WERI-Rb-1 (cell line): ENCODE measurements around the gene KRTAP4-6.
"Not testable (repeated sequence)": the region's sequence is repeated elsewhere in the genome, so short reads cannot be mapped to it uniquely, and the experiment has no call there.

ENCODE experiments used
- DNase-seq: peaks from one replicate; pipeline ENCODE4 v3.0.0-alpha.2; 2020
- H3K27ac ChIP-seq: fragments of 250-450 bp; sonication (Bioruptor Pico); 2 replicates; pipeline ENCODE4 v1.5.1; 2020; ENCODE audit warnings: mild to moderate bottlenecking, moderate library complexity
- H3K27me3 ChIP-seq: fragments of 250-450 bp; sonication (Bioruptor Pico); 2 replicates; pipeline ENCODE4 v1.5.1; 2021; ENCODE audit warnings: mild to moderate bottlenecking, low read depth, moderate library complexity; ENCODE audit not compliant: insufficient read depth, severe bottlenecking
- H3K36me3 ChIP-seq: fragments of 250-450 bp; sonication (Bioruptor Pico); 2 replicates; pipeline ENCODE4 v1.5.1; 2020; ENCODE audit warnings: mild to moderate bottlenecking, moderate library complexity
- H3K4me3 ChIP-seq: 2 replicates; pipeline ENCODE4 v1.5.1; 2011; ENCODE audit warnings: low read depth, mild to moderate bottlenecking, control low read depth, low read length
- H3K9me3 ChIP-seq: fragments of 250-450 bp; sonication (Bioruptor Pico); 2 replicates; pipeline ENCODE4 v1.5.1; 2021; ENCODE audit warnings: mild to moderate bottlenecking, moderate library complexity; ENCODE audit not compliant: severe bottlenecking
- TF ChIP-seq, protein P1 (sequence below): IDR thresholded peaks from 2 replicates; pipeline ENCODE4 v1.5.1; 2011; ENCODE audit warnings: low read depth, mild to moderate bottlenecking, control low read depth, inconsistent platforms, low read length

Gene KRTAP4-6

DNA sequence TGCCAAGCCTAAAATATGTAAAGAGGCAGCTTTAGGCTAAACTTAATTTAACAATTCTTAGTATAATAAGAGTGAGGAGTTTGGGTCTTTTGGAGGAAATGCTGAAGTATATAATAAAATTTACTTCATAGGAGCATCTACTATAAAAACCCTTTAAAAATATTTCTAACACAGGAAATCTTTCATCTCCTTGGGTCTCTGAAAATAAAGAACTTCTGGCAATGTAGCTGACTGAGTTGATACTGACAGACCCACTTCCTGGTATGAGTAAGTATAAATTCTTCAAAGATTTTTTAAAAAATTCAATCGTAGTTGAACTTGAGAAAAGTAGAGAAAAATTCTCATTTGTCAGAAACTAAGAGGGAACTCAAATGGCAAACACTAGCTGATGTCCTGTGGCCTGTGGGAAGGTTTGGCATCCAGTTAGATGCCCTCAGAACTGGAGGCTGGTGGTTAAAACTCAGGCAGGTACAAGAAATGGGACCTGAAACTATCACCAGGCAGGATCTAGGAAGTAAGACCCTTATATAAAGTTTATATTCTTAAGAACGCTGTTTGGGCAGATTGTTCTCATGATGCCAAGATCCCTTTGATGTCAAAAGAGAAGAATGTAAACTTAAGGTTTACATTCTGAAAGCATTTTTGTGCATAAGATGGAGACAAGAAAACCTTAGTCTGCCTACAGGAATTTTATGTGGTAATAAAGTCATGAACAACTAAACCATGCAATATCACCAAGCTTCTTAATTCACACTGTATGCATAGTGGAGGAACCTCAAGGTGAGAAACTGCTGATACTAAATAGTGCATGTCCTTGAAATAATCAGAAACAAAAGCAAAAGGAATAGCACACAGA lies 6.2 kb downstream of the KRTAP4-6 start:
- Histone ChIP-seq H3K36me3 (no peaks in the 10 kb centered on the region), H3K27me3 (peaks cover 67% of the 10 kb centered on the region), H3K9me3 (no peaks in the 10 kb centered on the region), H3K4me3 (no peak overlapping the region), H3K27ac (no peak overlapping the region)
- no peak for DNase-seq
- TF ChIP-seq, protein P1, sequence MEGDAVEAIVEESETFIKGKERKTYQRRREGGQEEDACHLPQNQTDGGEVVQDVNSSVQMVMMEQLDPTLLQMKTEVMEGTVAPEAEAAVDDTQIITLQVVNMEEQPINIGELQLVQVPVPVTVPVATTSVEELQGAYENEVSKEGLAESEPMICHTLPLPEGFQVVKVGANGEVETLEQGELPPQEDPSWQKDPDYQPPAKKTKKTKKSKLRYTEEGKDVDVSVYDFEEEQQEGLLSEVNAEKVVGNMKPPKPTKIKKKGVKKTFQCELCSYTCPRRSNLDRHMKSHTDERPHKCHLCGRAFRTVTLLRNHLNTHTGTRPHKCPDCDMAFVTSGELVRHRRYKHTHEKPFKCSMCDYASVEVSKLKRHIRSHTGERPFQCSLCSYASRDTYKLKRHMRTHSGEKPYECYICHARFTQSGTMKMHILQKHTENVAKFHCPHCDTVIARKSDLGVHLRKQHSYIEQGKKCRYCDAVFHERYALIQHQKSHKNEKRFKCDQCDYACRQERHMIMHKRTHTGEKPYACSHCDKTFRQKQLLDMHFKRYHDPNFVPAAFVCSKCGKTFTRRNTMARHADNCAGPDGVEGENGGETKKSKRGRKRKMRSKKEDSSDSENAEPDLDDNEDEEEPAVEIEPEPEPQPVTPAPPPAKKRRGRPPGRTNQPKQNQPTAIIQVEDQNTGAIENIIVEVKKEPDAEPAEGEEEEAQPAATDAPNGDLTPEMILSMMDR = no peak

- H3K27me3 ChIP-seq = peaks cover 61% of the 10 kb centered on the region
- TF ChIP-seq, protein P1 = no peak
- no peak overlapping the region for H3K27ac ChIP-seq
- no peaks in the 10 kb centered on the region for H3K36me3 ChIP-seq
- H3K4me3 ChIP-seq = no peak overlapping the region
- H3K9me3 ChIP-seq = no peaks in the 10 kb centered on the region
- DNase-seq = no peak
These were observed 8.4 kb downstream of the KRTAP4-6 start for GRCh38 chr17:41131979-41132378.

DNA sequence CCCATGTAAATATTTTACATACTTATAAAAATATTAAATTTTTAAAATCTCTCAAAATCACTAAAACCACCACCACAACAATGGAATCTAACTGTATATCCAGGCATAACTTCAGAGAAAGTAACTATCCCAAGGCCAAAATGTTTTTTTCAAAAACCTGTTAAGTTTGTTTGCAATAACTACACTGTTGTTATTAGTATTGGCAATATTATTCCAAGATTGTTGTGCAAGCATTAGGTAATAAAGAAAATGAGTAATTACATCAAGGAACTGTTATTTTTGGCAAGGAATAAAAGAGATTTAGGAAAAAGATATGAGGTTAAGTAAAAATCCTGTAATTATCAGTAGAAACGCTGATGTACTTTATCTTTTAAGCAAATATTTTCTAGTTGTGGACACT lies 13.0 kb downstream of the KRTAP4-6 start:
- H3K36me3 ChIP-seq = no peaks in the 10 kb centered on the region
- no peak for DNase-seq
- H3K9me3 ChIP-seq = peaks cover under 1% of the 10 kb centered on the region
- no peak overlapping the region for H3K27ac ChIP-seq
- peaks cover 68% of the 10 kb centered on the region for H3K27me3 ChIP-seq
- H3K4me3 ChIP-seq = no peak overlapping the region
- TF ChIP-seq, protein P1 = no peak

- peaks cover 5% of the 10 kb centered on the region for H3K9me3 ChIP-seq
- no peak overlapping the region for H3K4me3 ChIP-seq
- TF ChIP-seq, protein P1 = no peak
- no peak for DNase-seq
- H3K27ac ChIP-seq = no peak overlapping the region
- no peaks in the 10 kb centered on the region for H3K36me3 ChIP-seq
- peaks cover 70% of the 10 kb centered on the region for H3K27me3 ChIP-seq
These were observed 13.9 kb downstream of the KRTAP4-6 start for GRCh38 chr17:41126412-41126811.

GRCh38 chr17:41125064-41125463 lies 15.3 kb downstream of the KRTAP4-6 start:
- peaks cover 5% of the 10 kb centered on the region for H3K9me3 ChIP-seq
- H3K36me3 ChIP-seq = no peaks in the 10 kb centered on the region
- no peak overlapping the region for H3K4me3 ChIP-seq
- DNase-seq = no peak
- no peak overlapping the region for H3K27ac ChIP-seq
- H3K27me3 ChIP-seq = peaks cover 58% of the 10 kb centered on the region
- TF ChIP-seq, protein P1 = no peak

DNA sequence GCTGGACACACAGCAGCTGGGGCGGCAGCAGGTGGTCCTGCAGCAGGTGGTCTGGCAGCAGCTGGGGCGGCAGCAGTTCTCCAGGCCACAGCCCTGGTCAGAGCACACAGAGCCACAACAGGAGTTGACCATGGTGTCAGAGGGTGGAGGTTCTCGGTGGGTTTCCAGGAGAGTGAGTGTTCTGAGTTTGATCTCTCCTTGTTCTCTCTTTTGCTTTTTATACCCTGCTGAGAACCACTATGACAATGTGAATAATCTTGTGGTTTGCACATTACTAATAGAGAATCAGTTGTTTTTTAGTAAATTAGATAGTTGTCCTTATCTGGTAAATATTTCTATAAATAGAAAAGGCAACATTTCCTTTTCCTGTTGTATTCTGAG lies 16.4 kb downstream of the KRTAP4-6 start, which contains the start of gene KRTAP4-12:
KRTAP4-12 (minus strand) TSS at position 192 of the 381 bp plus-strand sequence; CDS start at position 132, 60 bp downstream.
- H3K27ac ChIP-seq, DNase-seq, H3K36me3 ChIP-seq, H3K9me3 ChIP-seq, H3K4me3 ChIP-seq: not testable (repeated sequence)
- H3K27me3 ChIP-seq = peaks cover 59% of the 10 kb centered on the region

DNA sequence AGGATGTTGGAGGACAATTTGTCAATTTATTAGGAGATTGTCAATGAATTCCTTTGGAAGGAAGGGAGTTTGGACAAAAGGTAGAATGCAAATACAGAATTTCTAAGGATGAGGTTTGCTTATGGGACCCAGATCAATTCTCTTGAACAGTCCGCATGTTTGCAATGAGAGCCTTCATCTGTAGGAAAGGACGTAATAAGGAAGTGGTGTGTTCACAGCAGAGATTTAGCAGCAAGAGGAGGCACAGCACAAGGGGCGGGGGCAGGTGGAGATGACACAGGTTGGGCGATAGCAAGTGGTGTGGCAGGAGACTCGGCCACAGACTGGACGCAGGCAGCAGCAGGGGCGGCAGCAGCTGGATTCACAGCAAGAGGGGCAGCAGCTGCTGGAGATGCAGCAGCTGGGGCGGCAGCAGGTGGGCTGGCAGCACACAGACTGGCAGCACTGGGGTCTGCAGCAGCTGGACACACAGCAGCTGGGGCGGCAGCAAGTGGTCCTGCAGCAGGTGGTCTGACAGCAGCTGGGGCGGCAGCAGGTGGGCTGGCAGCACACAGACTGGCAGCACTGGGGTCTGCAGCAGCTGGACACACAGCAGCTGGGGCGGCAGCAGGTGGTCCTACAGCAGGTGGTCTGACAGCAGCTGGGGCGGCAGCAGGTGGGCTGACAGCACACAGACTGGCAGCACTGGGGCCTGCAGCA lies 16.9 kb downstream of the KRTAP4-6 start:
- not testable (repeated sequence) for DNase-seq, H3K36me3 ChIP-seq, H3K9me3 ChIP-seq, H3K4me3 ChIP-seq, H3K27ac ChIP-seq
- peaks cover 60% of the 10 kb centered on the region for H3K27me3 ChIP-seq
